GM12874 (cell line): ENCODE data around the gene ITGB4.

ENCODE experiments used
- CTCF ChIP-seq: IDR thresholded peaks from 2 replicates; pipeline ENCODE4 v1.5.1; 2011; ENCODE audit warnings: low read depth, mild to moderate bottlenecking, control low read depth, low read length, moderate library complexity; ENCODE audit not compliant: insufficient read depth

The ITGB4 gene

GRCh38 chr17:75778861-75779249 is 57.6 kb downstream of the ITGB4 start:
- peak; percentile 76 for TF ChIP-seq CTCF

- TF ChIP-seq CTCF, result no peak
These were observed 58.2 kb downstream of the ITGB4 start for GRCh38 chr17:75779250-75779986.

- no peak for TF ChIP-seq CTCF
These were observed 59.0 kb downstream of the ITGB4 start for GRCh38 chr17:75779987-75780889.

- TF ChIP-seq CTCF, result peak; percentile 48; the same call in 1 of the 2 replicates
These were observed 62.0 kb downstream of the ITGB4 start for GRCh38 chr17:75783069-75783783.

GRCh38 chr17:75783803-75784472 is 62.7 kb downstream of the ITGB4 start:
- TF ChIP-seq CTCF, result no peak

- TF ChIP-seq CTCF, result no peak
These were observed 63.3 kb downstream of the ITGB4 start, which contains the start of gene UNK for GRCh38 chr17:75784473-75785015. Gene UNK, plus strand, starts transcription at chr17:75784806. Its CDS starts 75 bp downstream, at chr17:75784881.
